K562 (cell line): ENCODE measurements around the gene NEU1. TPM values are rescaled to one million over a fixed set of nuclear protein-coding genes. Genes with fewer than 3 reads are reported as not detected.

Source experiments
- BHLHE40 ChIP-seq: IDR thresholded peaks from 2 replicates; pipeline ENCODE4 v1.6.1; 2011; ENCODE audit warnings: low read length, improper control_type of control experiment
- FOSL1 ChIP-seq: fragments of 200-800 bp; sonication (Bioruptor generic); conservative IDR thresholded peaks from 2 replicates; pipeline ENCODE4 v1.6.1; 2016; ENCODE audit warnings: missing genetic modification characterization, missing compliant biosample characterization
- KDM2B ChIP-seq: fragments of 250-450 bp; sonication (Bioruptor Pico); IDR thresholded peaks from 2 replicates; pipeline ENCODE4 v1.8.0; 2021; ENCODE audit warnings: mild to moderate bottlenecking, moderate library complexity
- KLF13 ChIP-seq: fragments of 450-650 bp; IDR thresholded peaks from 2 replicates; pipeline ENCODE4 v1.6.1; 2016; ENCODE audit warnings: missing genetic modification characterization, low read depth, mild to moderate bottlenecking, missing compliant biosample characterization, moderate library complexity, borderline replicate concordance
- MAZ ChIP-seq, 2 experiments: fragments of 450-650 bp in 1 of 2; sonication (generic) in 1 of 2; formaldehyde crosslinking; IDR thresholded peaks in 1 of 2; conservative IDR thresholded peaks in 1 of 2; 2 replicates each; pipeline versions ENCODE4 v1.4.0 to v1.5.0; 2020; ENCODE audit warnings: mild to moderate bottlenecking in 1 of 2, missing genetic modification reagents in 1 of 2
- MYC ChIP-seq, 2 experiments: fragments of 250-450 bp in 1 of 2; sonication (Bioruptor Pico) in 1 of 2; IDR thresholded peaks; 2 replicates each; pipeline versions ENCODE4 v1.5.1 to v1.6.1; 2012 to 2021; ENCODE audit warnings: low read depth in 2 of 2, borderline replicate concordance in 1 of 2, improper control_type of control experiment in 1 of 2, low read length in 1 of 2, mild to moderate bottlenecking in 1 of 2, moderate library complexity in 1 of 2
- NELFE ChIP-seq: IDR thresholded peaks from 2 replicates; pipeline ENCODE4 v1.6.1; 2011; ENCODE audit warnings: mild to moderate bottlenecking; ENCODE audit not compliant: insufficient read depth, insufficient read length
- RNF2 ChIP-seq: sonication (generic); IDR thresholded peaks from 2 replicates; pipeline ENCODE4 v1.6.1; 2016
- SMARCA4 ChIP-seq: fragments of 450-650 bp; IDR thresholded peaks from 2 replicates; pipeline ENCODE4 v1.6.1; 2016
- ZNF282 ChIP-seq: sonication (generic); formaldehyde crosslinking; IDR thresholded peaks from 2 replicates; pipeline ENCODE4 v1.8.1; 2023; ENCODE audit warnings: missing genetic modification reagents
- ZSCAN29 ChIP-seq: fragments of 450-650 bp; IDR thresholded peaks from 2 replicates; pipeline ENCODE4 v1.6.1; 2017
- polyA plus RNA-seq, 8 experiments: library from polyadenylated mRNA; depleted of rRNA in 4 of 8; stranded (reverse) in 5 of 8; unstranded in 3 of 8; fragments of >200 nt; fragmentation: Nextera tagmentation in 2 of 8; fragmentation: Illumina TruSeq in 1 of 8; extraction: Ambion mirVana in 2 of 8; extraction: Trizol in 1 of 8; gene quantifications; 2 replicates each; pipeline versions ENCODE4 v1.2.1 to v1.2.3, GENCODE V29; 2011 to 2014; ENCODE audit warnings: inconsistent platforms in 1 of 8, missing spikeins in 1 of 8
- total RNA-seq, 7 experiments: library from RNA; depleted of rRNA in 6 of 7; stranded (reverse); fragments of >200 nt in 6 of 7; fragmentation: Illumina TruSeq in 2 of 7; extraction: Trizol in 2 of 7; gene quantifications; 2 replicates each; pipeline versions ENCODE4 v1.2.1 to v1.2.3, GENCODE V29; 2011 to 2021; ENCODE audit warnings: low replicate concordance in 1 of 7
- TF ChIP-seq, protein P1 (sequence below), 2 experiments: fragments of 450-650 bp; IDR thresholded peaks; 2 replicates each; pipeline ENCODE4 v1.6.1; 2016; ENCODE audit warnings: mild to moderate bottlenecking in 2 of 2, borderline replicate concordance in 1 of 2, low read depth in 1 of 2, moderate library complexity in 1 of 2
- TF ChIP-seq, protein P2 (sequence below): fragments of 250-450 bp; sonication (Bioruptor Pico); IDR thresholded peaks from 2 replicates; pipeline ENCODE4 v1.5.1; 2021; ENCODE audit warnings: mild to moderate bottlenecking
- TF ChIP-seq, protein P3 (sequence below): fragments of 450-650 bp; IDR thresholded peaks from 2 replicates; pipeline ENCODE4 v1.6.1; 2017; ENCODE audit warnings: mild to moderate bottlenecking, moderate library complexity
- TF ChIP-seq, protein P4 (sequence below), 2 experiments: fragments of 450-650 bp; IDR thresholded peaks; 2 replicates each; pipeline ENCODE4 v1.6.1; 2016

The NEU1 gene
- total and polyA plus RNA-seq, 9 of the 15 experiments (the other 6 are each of a cell fraction or from before 2014, with no cell fraction given) = 14.8 to 67.8 (median 51.0) TPM

DNA sequence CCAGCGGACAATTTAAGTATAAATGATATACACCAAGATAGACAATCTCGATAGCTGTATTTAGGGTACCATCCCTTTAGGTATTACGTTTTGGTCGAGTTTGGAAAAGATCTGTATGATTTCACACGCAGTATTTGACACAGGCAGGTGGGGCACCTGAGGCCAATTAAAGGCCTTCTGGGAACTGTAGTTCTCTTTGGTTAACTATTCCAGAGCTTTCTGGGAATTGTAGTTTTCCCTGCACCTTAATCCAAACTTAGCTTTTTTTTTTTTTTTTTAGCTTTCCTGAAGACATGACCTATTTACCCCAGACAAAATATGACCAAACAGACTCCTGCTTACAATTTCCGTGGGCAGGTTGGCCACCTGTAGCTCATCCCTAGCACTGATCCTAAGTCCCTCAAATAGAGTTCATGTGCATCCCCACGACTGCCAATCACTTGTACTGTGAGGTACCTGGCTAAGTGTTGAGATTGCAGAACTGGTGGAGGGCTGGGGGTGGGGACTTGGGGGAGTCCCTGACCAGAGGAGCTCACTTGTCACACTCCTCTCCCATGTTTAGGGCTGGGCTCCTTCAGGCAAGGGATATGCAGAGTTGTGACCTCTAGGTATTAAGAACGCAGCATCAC lies 35.9 kb upstream of the NEU1 start (continued):
- TF ChIP-seq, protein P1, sequence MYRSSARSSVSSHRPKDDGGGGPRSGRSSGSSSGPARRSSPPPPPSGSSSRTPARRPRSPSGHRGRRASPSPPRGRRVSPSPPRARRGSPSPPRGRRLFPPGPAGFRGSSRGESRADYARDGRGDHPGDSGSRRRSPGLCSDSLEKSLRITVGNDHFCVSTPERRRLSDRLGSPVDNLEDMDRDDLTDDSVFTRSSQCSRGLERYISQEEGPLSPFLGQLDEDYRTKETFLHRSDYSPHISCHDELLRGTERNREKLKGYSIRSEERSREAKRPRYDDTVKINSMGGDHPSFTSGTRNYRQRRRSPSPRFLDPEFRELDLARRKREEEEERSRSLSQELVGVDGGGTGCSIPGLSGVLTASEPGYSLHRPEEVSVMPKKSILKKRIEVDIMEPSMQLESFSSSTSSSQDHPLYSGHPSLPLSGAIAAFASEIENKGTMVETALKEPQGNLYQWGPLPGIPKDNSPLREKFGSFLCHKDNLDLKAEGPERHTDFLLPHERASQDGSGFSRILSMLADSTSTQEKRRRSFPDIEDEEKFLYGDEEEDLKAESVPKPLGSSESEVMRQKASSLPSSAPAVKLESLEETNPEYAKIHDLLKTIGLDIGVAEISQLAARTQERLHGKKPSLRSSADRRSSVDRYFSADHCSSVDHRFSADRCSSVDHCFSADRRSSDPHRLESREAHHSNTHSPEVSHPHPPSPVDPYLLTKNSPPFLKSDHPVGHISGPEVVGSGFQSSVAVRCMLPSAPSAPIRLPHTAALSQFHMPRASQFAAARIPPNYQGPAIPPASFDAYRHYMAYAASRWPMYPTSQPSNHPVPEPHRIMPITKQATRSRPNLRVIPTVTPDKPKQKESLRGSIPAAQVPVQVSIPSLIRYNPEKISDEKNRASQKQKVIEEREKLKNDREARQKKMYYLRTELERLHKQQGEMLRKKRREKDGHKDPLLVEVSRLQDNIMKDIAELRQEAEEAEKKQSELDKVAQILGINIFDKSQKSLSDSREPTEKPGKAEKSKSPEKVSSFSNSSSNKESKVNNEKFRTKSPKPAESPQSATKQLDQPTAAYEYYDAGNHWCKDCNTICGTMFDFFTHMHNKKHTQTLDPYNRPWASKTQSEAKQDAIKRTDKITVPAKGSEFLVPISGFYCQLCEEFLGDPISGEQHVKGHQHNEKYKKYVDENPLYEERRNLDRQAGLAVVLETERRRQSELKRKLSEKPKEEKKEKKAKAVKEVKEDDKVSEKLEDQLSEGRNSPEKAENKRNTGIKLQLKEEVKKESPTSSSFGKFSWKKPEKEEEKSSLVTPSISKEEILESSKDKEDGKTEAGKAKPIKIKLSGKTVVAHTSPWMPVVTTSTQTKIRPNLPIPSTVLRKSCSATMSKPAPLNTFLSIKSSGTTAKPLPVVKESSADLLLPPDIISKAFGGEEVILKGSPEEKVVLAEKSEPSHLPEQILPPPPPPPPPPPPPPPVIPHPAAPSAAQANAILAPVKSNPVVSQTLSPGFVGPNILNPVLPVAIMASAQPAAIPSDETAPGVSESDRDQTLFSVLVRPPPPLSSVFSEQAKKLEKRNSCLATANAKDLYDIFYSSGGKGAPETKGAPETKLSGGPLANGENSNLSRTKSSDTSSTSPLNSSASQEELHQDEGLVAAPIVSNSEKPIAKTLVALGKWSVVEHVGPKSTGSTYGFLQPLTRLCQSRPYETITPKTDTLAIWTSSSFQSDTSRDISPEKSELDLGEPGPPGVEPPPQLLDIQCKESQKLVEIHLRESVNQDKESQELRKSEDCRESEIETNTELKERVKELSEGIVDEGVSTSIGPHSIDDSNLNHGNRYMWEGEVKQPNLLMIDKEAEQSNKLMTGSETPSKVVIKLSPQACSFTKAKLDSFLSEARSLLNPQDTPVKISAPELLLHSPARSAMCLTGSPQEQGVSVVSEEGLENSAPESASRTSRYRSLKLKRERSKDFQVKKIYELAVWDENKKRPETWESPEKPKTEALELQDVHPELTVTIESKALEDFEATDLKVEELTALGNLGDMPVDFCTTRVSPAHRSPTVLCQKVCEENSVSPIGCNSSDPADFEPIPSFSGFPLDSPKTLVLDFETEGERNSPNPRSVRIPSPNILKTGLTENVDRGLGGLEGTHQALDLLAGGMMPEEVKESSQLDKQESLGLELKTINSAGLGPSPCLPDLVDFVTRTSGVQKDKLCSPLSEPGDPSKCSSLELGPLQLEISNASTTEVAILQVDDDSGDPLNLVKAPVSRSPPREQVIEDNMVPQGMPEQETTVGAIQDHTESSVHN (IDR thresholded peaks at IDR 0.05; ENCODE audit: borderline replicate concordance in 1 of 2, low read depth in 1 of 2) = no peak
- TF ChIP-seq NELFE = no peak
- TF ChIP-seq BHLHE40 = peak; percentile 64; the same call in 1 of the 2 replicates
- TF ChIP-seq SMARCA4 = no peak
- peak in 1 of 2 experiments; percentile 8; a peak in 1 of 4 replicates for TF ChIP-seq MAZ (CRISPR knock-in tag; conservative IDR thresholded peaks at IDR 0.05 in 1 of 2, IDR thresholded peaks at IDR 0.05 in 1 of 2)
- no peak for TF ChIP-seq RNF2
- TF ChIP-seq, protein P2, sequence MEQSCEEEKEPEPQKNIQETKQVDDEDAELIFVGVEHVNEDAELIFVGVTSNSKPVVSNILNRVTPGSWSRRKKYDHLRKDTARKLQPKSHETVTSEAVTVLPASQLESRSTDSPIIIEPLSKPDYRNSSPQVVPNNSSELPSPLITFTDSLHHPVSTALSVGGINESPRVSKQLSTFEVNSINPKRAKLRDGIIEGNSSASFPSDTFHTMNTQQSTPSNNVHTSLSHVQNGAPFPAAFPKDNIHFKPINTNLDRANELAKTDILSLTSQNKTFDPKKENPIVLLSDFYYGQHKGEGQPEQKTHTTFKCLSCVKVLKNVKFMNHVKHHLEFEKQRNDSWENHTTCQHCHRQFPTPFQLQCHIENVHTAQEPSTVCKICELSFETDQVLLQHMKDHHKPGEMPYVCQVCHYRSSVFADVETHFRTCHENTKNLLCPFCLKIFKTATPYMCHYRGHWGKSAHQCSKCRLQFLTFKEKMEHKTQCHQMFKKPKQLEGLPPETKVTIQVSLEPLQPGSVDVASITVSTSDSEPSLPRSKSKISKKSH = no peak
- TF ChIP-seq ZSCAN29 = no peak
- TF ChIP-seq MYC (IDR thresholded peaks at IDR 0.05; ENCODE audit: low read depth, low read length) = peak; percentile 11; the same call in 1 of the 2 replicates
- TF ChIP-seq MYC (CRISPR knock-in tag; IDR thresholded peaks at IDR 0.05; ENCODE audit: borderline replicate concordance, low read depth) = no peak
- TF ChIP-seq, protein P3, sequence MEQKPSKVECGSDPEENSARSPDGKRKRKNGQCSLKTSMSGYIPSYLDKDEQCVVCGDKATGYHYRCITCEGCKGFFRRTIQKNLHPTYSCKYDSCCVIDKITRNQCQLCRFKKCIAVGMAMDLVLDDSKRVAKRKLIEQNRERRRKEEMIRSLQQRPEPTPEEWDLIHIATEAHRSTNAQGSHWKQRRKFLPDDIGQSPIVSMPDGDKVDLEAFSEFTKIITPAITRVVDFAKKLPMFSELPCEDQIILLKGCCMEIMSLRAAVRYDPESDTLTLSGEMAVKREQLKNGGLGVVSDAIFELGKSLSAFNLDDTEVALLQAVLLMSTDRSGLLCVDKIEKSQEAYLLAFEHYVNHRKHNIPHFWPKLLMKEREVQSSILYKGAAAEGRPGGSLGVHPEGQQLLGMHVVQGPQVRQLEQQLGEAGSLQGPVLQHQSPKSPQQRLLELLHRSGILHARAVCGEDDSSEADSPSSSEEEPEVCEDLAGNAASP = no peak
- TF ChIP-seq KDM2B (CRISPR knock-in tag) = no peak
- 0 out of 2 replicates have a peak, but pooled peaks have one; percentile 7 for TF ChIP-seq FOSL1 (tag)
- no peak for TF ChIP-seq KLF13 (tag)
- TF ChIP-seq, protein P4, sequence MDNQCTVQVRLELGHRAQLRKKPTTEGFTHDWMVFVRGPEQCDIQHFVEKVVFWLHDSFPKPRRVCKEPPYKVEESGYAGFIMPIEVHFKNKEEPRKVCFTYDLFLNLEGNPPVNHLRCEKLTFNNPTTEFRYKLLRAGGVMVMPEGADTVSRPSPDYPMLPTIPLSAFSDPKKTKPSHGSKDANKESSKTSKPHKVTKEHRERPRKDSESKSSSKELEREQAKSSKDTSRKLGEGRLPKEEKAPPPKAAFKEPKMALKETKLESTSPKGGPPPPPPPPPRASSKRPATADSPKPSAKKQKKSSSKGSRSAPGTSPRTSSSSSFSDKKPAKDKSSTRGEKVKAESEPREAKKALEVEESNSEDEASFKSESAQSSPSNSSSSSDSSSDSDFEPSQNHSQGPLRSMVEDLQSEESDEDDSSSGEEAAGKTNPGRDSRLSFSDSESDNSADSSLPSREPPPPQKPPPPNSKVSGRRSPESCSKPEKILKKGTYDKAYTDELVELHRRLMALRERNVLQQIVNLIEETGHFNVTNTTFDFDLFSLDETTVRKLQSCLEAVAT (IDR thresholded peaks at IDR 0.05) = no peak
- TF ChIP-seq ZNF282 (CRISPR knock-in tag) = no peak
